Fibroblast of lung (primary cell): ENCODE results near the gene TBC1D8. TPM values are rescaled to one million over a fixed set of nuclear protein-coding genes. Genes with fewer than 3 reads are reported as not detected.

Experiments used
- DNase-seq, 2 donors: peaks; one replicate each; pipeline versions ENCODE4 v3.0.0 to v3.0.0-alpha.2; 2010; ENCODE audit warnings: low read depth in 2 of 2
- H2AFZ ChIP-seq: 2 replicates; pipeline ENCODE4 v1.5.1; 2012; ENCODE audit warnings: low read length, control low read depth, inconsistent platforms
- H3K27ac ChIP-seq: 2 replicates; pipeline ENCODE4 v1.5.1; 2011; ENCODE audit warnings: low read length, control low read depth; ENCODE audit not compliant: insufficient read depth
- H3K27me3 ChIP-seq: 2 replicates; pipeline ENCODE4 v1.5.1; 2011; ENCODE audit warnings: mild to moderate bottlenecking, low read length; ENCODE audit not compliant: control insufficient read depth, insufficient read depth
- H3K36me3 ChIP-seq: 2 replicates; pipeline ENCODE4 v1.5.1; 2011; ENCODE audit warnings: low read length; ENCODE audit not compliant: control insufficient read depth, insufficient read depth
- H3K4me1 ChIP-seq: 2 replicates; pipeline ENCODE4 v1.5.1; 2011; ENCODE audit warnings: low read length; ENCODE audit not compliant: control insufficient read depth, insufficient read depth; ENCODE audit errors: extremely low read depth
- H3K4me2 ChIP-seq: 2 replicates; pipeline ENCODE4 v1.5.1; 2011; ENCODE audit warnings: low read length, control low read depth; ENCODE audit not compliant: insufficient read depth; ENCODE audit errors: extremely low read depth
- H3K4me3 ChIP-seq, 4 experiments: fragments of 200-600 bp in 1 of 4; sonication (generic) in 1 of 4; replicated peaks in 1 of 4; 2 replicates each; pipeline ENCODE4 v1.5.1; 2011 to 2016; ENCODE audit warnings: low read length in 4 of 4, low read depth in 3 of 4, mild to moderate bottlenecking in 3 of 4, control low read depth in 2 of 4, inconsistent platforms in 1 of 4, mixed read lengths in 1 of 4; ENCODE audit not compliant: insufficient read depth in 1 of 4; ENCODE audit errors: control extremely low read depth in 1 of 4
- H3K79me2 ChIP-seq: 2 replicates; pipeline ENCODE4 v1.5.1; 2012; ENCODE audit warnings: mild to moderate bottlenecking, low read length, inconsistent platforms; ENCODE audit not compliant: control insufficient read depth, insufficient read depth
- H3K9ac ChIP-seq: 2 replicates; pipeline ENCODE4 v1.5.1; 2011; ENCODE audit warnings: mild to moderate bottlenecking, low read length, control low read depth; ENCODE audit not compliant: insufficient read depth
- H3K9me3 ChIP-seq: 2 replicates; pipeline ENCODE4 v1.5.1; 2012; ENCODE audit warnings: low read depth, low read length; ENCODE audit not compliant: control insufficient read depth, insufficient read depth
- H4K20me1 ChIP-seq: 2 replicates; pipeline ENCODE4 v1.5.1; 2011; ENCODE audit warnings: low read length; ENCODE audit not compliant: control insufficient read depth, insufficient read depth; ENCODE audit errors: extremely low read depth
- EZH2 ChIP-seq: IDR thresholded peaks from 2 replicates; pipeline ENCODE4 v1.5.1; 2012; ENCODE audit warnings: low read length, control low read depth, mild to moderate bottlenecking; ENCODE audit errors: missing control alignments
- polyA plus RNA-seq, 2 donors: library from polyadenylated mRNA; depleted of rRNA in 1 of 2; stranded (reverse) in 1 of 2; unstranded in 1 of 2; fragments of >200 nt; gene quantifications; 2 replicates each; pipeline ENCODE4 v1.2.1, GENCODE V29; 2011 to 2012; ENCODE audit warnings: missing spikeins in 1 of 2
- total RNA-seq: library from RNA; depleted of rRNA; stranded (reverse); fragments of >200 nt; gene quantifications from 2 replicates; pipeline ENCODE4 v1.2.1, GENCODE V29; 2014
- TF ChIP-seq, protein P1 (sequence below), 2 donors: IDR thresholded peaks in 1 of 2; conservative IDR thresholded peaks in 1 of 2; 1 replicate in 1 of 2; 2 replicates in 1 of 2; pipeline ENCODE4 v1.5.1; 2011 to 2012; ENCODE audit warnings: low read length in 2 of 2, control low read depth in 1 of 2, inconsistent platforms in 1 of 2, low read depth in 1 of 2, mild to moderate bottlenecking in 1 of 2

Gene TBC1D8
- total and polyA plus RNA-seq, 2 donors (not counting 1 experiment from before 2014, with no cell fraction given) = 3.8 to 5.4 TPM

DNA sequence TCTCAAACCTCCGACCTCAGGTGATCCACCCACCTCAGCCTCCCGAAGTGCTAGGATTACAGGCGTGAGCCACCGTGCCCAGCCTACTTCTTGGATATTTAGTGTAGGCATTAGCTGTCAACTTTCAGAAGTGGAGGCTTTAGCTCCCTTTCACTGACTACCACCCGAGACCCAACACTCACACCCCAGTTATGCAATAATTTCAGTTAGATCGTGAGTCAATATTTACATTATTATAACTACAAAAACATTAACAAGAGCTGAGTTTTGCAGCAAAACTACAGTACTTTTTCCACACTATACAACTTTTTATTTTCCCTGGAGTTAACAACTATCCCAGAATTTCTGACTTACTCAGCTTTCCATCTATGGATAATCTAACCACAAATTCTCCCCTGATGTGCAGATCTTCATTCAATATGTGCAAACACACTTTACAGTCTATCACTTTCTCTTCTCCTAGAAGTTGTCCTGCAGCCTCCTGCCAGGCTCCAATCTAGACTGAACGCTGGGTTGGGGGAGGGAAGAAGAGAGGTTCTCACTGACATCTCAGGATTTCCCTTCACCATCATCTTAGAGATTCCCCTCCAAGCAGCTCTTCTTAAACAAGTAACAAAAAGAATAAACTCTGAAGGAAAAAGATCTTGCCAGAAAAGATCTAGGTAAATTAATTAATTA lies 10.1 kb downstream of the TBC1D8 start:
- Histone ChIP-seq H3K4me1 (no peaks in the 10 kb centered on the region), H3K4me2 (peak overlapping the region; percentile 7), H2AFZ (no peak overlapping the region), H3K27me3 (no peaks in the 10 kb centered on the region), H3K9me3 (no peaks in the 10 kb centered on the region), H3K36me3 (no peaks in the 10 kb centered on the region), H4K20me1 (no peaks in the 10 kb centered on the region), H3K79me2 (peaks cover 3% of the 10 kb centered on the region), H3K9ac (no peak overlapping the region), H3K4me3 (no peak overlapping the region), H3K27ac (no peak overlapping the region)
- peak in 1 of 2 donors; percentile 66 for DNase-seq
- TF ChIP-seq, protein P1, sequence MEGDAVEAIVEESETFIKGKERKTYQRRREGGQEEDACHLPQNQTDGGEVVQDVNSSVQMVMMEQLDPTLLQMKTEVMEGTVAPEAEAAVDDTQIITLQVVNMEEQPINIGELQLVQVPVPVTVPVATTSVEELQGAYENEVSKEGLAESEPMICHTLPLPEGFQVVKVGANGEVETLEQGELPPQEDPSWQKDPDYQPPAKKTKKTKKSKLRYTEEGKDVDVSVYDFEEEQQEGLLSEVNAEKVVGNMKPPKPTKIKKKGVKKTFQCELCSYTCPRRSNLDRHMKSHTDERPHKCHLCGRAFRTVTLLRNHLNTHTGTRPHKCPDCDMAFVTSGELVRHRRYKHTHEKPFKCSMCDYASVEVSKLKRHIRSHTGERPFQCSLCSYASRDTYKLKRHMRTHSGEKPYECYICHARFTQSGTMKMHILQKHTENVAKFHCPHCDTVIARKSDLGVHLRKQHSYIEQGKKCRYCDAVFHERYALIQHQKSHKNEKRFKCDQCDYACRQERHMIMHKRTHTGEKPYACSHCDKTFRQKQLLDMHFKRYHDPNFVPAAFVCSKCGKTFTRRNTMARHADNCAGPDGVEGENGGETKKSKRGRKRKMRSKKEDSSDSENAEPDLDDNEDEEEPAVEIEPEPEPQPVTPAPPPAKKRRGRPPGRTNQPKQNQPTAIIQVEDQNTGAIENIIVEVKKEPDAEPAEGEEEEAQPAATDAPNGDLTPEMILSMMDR (conservative IDR thresholded peaks at IDR 0.05 in 1 of 2, IDR thresholded peaks at IDR 0.05 in 1 of 2; ENCODE audit: low read depth in 1 of 2, low read length in 2 of 2) = no peak
- TF ChIP-seq EZH2 = no peak

DNA sequence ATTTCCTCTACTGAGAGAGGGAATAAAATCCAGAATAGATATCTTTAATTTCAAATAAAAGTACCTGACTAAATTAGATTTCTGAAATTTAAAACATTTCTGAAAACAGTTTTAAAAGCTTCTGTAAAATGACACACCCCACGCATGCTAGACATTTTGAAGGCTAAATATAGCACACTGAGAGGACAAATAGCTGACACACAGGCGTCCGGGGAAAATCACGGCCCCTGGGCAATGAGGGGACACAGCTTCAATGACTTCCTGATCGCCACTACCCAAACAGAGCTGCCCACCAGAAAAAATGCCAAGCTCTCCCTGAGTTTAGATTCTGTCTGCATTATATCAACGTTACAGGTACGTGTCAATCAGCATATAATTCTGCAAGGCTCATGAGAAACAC lies 10.9 kb downstream of the TBC1D8 start:
- H3K79me2 ChIP-seq = peaks cover 3% of the 10 kb centered on the region
- TF ChIP-seq, protein P1 (conservative IDR thresholded peaks at IDR 0.05 in 1 of 2, IDR thresholded peaks at IDR 0.05 in 1 of 2; ENCODE audit: low read depth in 1 of 2, low read length in 2 of 2) = no peak
- no peak for TF ChIP-seq EZH2
- H3K27ac ChIP-seq = no peak overlapping the region
- no peaks in the 10 kb centered on the region for H4K20me1 ChIP-seq
- H3K4me2 ChIP-seq = no peak overlapping the region
- no peaks in the 10 kb centered on the region for H3K27me3 ChIP-seq
- H3K9ac ChIP-seq = no peak overlapping the region
- no peaks in the 10 kb centered on the region for H3K4me1 ChIP-seq
- H2AFZ ChIP-seq = no peak overlapping the region
- H3K36me3 ChIP-seq = no peaks in the 10 kb centered on the region
- H3K4me3 ChIP-seq = no peak overlapping the region
- H3K9me3 ChIP-seq = no peaks in the 10 kb centered on the region
- DNase-seq = no peak

DNA sequence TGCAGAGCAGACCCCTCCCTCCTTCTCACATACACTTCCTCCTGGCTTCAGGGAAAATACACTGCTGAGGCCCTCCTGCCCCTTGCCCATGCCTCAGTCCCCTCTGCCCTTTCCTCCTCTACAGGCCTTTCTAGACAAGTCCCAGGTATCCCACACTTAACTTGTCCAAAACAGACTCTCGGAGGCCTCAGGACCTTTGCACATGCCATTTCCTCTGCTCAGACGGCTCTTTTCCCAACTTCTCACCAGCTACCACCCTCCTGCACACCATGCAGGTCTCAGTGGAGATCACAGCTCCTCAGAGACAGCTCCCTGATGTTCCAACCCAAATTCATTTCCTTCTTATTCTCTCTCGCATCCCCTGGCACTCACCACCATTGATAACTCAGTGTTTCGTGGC lies 11.7 kb downstream of the TBC1D8 start:
- no peak overlapping the region for H3K4me3 ChIP-seq
- H3K79me2 ChIP-seq = peaks cover 3% of the 10 kb centered on the region
- H3K27me3 ChIP-seq = no peaks in the 10 kb centered on the region
- no peaks in the 10 kb centered on the region for H4K20me1 ChIP-seq
- H3K4me2 ChIP-seq = no peak overlapping the region
- no peak for DNase-seq
- H3K9ac ChIP-seq = no peak overlapping the region
- no peak overlapping the region for H2AFZ ChIP-seq
- no peak overlapping the region for H3K27ac ChIP-seq
- no peaks in the 10 kb centered on the region for H3K4me1 ChIP-seq
- no peak for TF ChIP-seq EZH2
- TF ChIP-seq, protein P1 (conservative IDR thresholded peaks at IDR 0.05 in 1 of 2, IDR thresholded peaks at IDR 0.05 in 1 of 2; ENCODE audit: low read depth in 1 of 2, low read length in 2 of 2) = no peak
- H3K36me3 ChIP-seq = no peaks in the 10 kb centered on the region
- no peaks in the 10 kb centered on the region for H3K9me3 ChIP-seq
